Prostate gland (tissue), 2 donors: ENCODE data around the gene FAS.
"Not testable (repeated sequence)": the region's sequence is repeated elsewhere in the genome, so short reads cannot be mapped to it uniquely, and the experiment has no call there.

Experiments
- CTCF ChIP-seq, 4 experiments: fragments of 200-600 bp in 2 of 4; fragments of 450-650 bp in 2 of 4; sonication (generic) in 2 of 4; IDR thresholded peaks; 1 replicate in 3 of 4; 2 replicates in 1 of 4; pipeline ENCODE4 v1.5.1; 2016 to 2019; ENCODE audit warnings: antibody characterized with exemption in 4 of 4, mild to moderate bottlenecking in 2 of 4, moderate library complexity in 2 of 4
- POLR2A ChIP-seq: fragments of 450-650 bp; IDR thresholded peaks from one replicate; pipeline ENCODE4 v1.6.1; 2016; ENCODE audit warnings: antibody characterized with exemption, mild to moderate bottlenecking

DNA sequence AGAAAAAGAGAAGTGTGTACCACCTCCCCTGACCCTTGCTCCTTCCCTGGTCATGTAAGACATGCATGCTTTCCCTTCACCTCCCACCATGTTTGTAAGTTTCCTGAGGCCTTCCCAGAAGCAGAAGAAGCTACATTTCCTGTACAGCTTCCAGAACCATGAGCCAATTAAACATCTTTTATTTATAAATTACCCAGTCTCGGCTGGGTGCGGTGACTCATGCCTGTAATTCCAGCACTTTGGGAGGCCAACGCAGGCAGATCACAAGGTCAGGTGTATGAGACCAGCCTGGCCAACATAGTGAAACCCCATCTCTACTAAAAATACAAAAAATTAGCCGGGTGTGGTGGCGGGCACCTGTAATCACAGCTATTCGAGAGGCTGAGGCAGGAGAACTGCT, 30.9 kb downstream of the FAS start:
- not testable (repeated sequence) for TF ChIP-seq CTCF (IDR thresholded peaks at IDR 0.05); POLR2A
